IMR-90 (cell line): ENCODE results near the gene TK2. TPM values are rescaled to one million over a fixed set of nuclear protein-coding genes. Genes with fewer than 3 reads are reported as not detected.

Experiments used
- ATAC-seq: fragments of 200-7000 bp; cut with Tn5 transposase; 2 replicates; pipeline ENCODE4 v1.9.1; 2020; ENCODE audit warnings: low read depth, mild to moderate bottlenecking, moderate library complexity
- BruUV-seq: library from RNA; stranded (reverse); fragments of 400-500 nt; replicated peaks from 2 replicates; lab custom pipeline; 2021; lab: Mats Ljungman, UMichigan
- CTCF ChIA-PET: fragments of 300-600 bp; formaldehyde crosslinking; extraction: SDS; loops from one replicate; lab custom pipeline; 2021; ENCODE audit warnings: antibody characterized with exemption; lab: Yijun Ruan, JAX
- POLR2A ChIA-PET: fragments of 300-600 bp; sonication (Branson Sonifier 250); formaldehyde crosslinking; loops from one replicate; lab custom pipeline; 2022; ENCODE audit warnings: antibody characterized with exemption; ENCODE audit not compliant: unreplicated experiment; lab: Charles Lee
- DNase-seq: peaks from one replicate; pipeline ENCODE4 v3.0.0; 2013
- H2AFZ ChIP-seq: replicated peaks from 2 replicates; pipeline ENCODE3; 2013; ENCODE audit warnings: low read length, mild to moderate bottlenecking; ENCODE audit not compliant: poor library complexity
- H2AK5ac ChIP-seq: 2 replicates; pipeline ENCODE4 v1.6.1; 2013; ENCODE audit warnings: low read depth, low read length, inconsistent platforms
- H2AK9ac ChIP-seq: replicated peaks from 2 replicates; pipeline ENCODE3; 2013; ENCODE audit warnings: mild to moderate bottlenecking, low read depth, low read length, moderate library complexity; ENCODE audit not compliant: poor library complexity
- H2BK120ac ChIP-seq: 2 replicates; pipeline ENCODE4 v1.6.1; 2013; ENCODE audit warnings: low read depth, low read length, inconsistent platforms
- H2BK15ac ChIP-seq: 3 replicates; pipeline ENCODE4 v1.6.1; 2013; ENCODE audit warnings: low read depth, low read length, inconsistent platforms
- H2BK20ac ChIP-seq: 2 replicates; pipeline ENCODE4 v1.6.1; 2013; ENCODE audit warnings: low read depth, mild to moderate bottlenecking, inconsistent platforms, low read length, moderate library complexity
- H2BK5ac ChIP-seq: 2 replicates; pipeline ENCODE4 v1.6.1; 2013; ENCODE audit warnings: mild to moderate bottlenecking, low read depth, low read length, inconsistent platforms; ENCODE audit not compliant: poor library complexity, severe bottlenecking
- H3K14ac ChIP-seq: replicated peaks from 2 replicates; pipeline ENCODE4 v1.6.1; 2013; ENCODE audit warnings: low read depth, low read length, inconsistent platforms
- H3K18ac ChIP-seq: 2 replicates; pipeline ENCODE4 v1.6.1; 2013; ENCODE audit warnings: low read depth, low read length, control low read depth
- H3K23ac ChIP-seq: 2 replicates; pipeline ENCODE4 v1.6.1; 2013; ENCODE audit warnings: low read depth, low read length, inconsistent platforms
- H3K27ac ChIP-seq: 2 replicates; pipeline ENCODE4 v1.5.1; 2013; ENCODE audit warnings: mild to moderate bottlenecking, control low read depth, low read length; ENCODE audit not compliant: insufficient read depth
- H3K27me3 ChIP-seq: 2 replicates; pipeline ENCODE4 v1.6.1; 2013; ENCODE audit warnings: low read length; ENCODE audit not compliant: control insufficient read depth, insufficient read depth
- H3K36me3 ChIP-seq: 2 replicates; pipeline ENCODE4 v1.6.1; 2013; ENCODE audit warnings: low read length, mixed read lengths; ENCODE audit not compliant: control insufficient read depth, insufficient read depth
- H3K4ac ChIP-seq: 2 replicates; pipeline ENCODE4 v1.6.1; 2013; ENCODE audit warnings: low read depth, low read length, inconsistent platforms
- H3K4me1 ChIP-seq: 2 replicates; pipeline ENCODE4 v1.6.1; 2013; ENCODE audit warnings: low read length, mixed read lengths; ENCODE audit not compliant: control insufficient read depth, insufficient read depth
- H3K4me2 ChIP-seq: 2 replicates; pipeline ENCODE4 v1.6.1; 2013; ENCODE audit warnings: low read depth, mild to moderate bottlenecking, control low read depth, low read length, moderate library complexity
- H3K4me3 ChIP-seq: 2 replicates; pipeline ENCODE4 v1.5.1; 2013; ENCODE audit warnings: low read depth, mild to moderate bottlenecking, control low read depth, low read length, moderate library complexity; ENCODE audit not compliant: insufficient read depth
- H3K56ac ChIP-seq: 2 replicates; pipeline ENCODE4 v1.6.1; 2013; ENCODE audit warnings: low read length, inconsistent platforms; ENCODE audit not compliant: insufficient read depth; ENCODE audit errors: extremely low read depth
- H3K79me1 ChIP-seq, 2 experiments: 2 replicates each; pipeline ENCODE4 v1.6.1; 2013; ENCODE audit warnings: low read length in 2 of 2, inconsistent platforms in 1 of 2, low read depth in 1 of 2
- H3K9ac ChIP-seq: 2 replicates; pipeline ENCODE4 v1.6.1; 2013; ENCODE audit warnings: low read depth, low read length, control low read depth
- H3K9me1 ChIP-seq: 2 replicates; pipeline ENCODE4 v1.6.1; 2013; ENCODE audit warnings: low read length, inconsistent platforms; ENCODE audit not compliant: insufficient read depth
- H3K9me3 ChIP-seq: 2 replicates; pipeline ENCODE4 v1.6.1; 2013; ENCODE audit warnings: low read length; ENCODE audit not compliant: control insufficient read depth, insufficient read depth
- H4K20me1 ChIP-seq: 2 replicates; pipeline ENCODE4 v1.6.1; 2013; ENCODE audit warnings: low read length, inconsistent platforms; ENCODE audit not compliant: insufficient read depth
- H4K5ac ChIP-seq: 2 replicates; pipeline ENCODE4 v1.6.1; 2013; ENCODE audit warnings: mild to moderate bottlenecking, low read depth, low read length, control low read depth
- H4K8ac ChIP-seq, 2 experiments: 2 replicates each; pipeline ENCODE4 v1.6.1; 2013; ENCODE audit warnings: low read depth in 2 of 2, low read length in 2 of 2, control low read depth in 1 of 2, inconsistent platforms in 1 of 2
- H4K91ac ChIP-seq: 2 replicates; pipeline ENCODE4 v1.6.1; 2013; ENCODE audit warnings: low read depth, low read length, inconsistent platforms; ENCODE audit not compliant: insufficient read depth
- BHLHE40 ChIP-seq: fragments of 150-350 bp; IDR thresholded peaks from 2 replicates; pipeline ENCODE4 v1.6.1; 2016; ENCODE audit warnings: mild to moderate bottlenecking, low read depth, low read length
- MAFK ChIP-seq: IDR thresholded peaks from 2 replicates; pipeline ENCODE4 v1.6.1; 2012; ENCODE audit warnings: low read depth, low read length, improper control_type of control experiment
- MAZ ChIP-seq: IDR thresholded peaks from 2 replicates; pipeline ENCODE4 v1.6.1; 2012; ENCODE audit warnings: low read depth, mild to moderate bottlenecking, low read length, improper control_type of control experiment, moderate library complexity, borderline replicate concordance
- NFE2L2 ChIP-seq: fragments of 150-350 bp; IDR thresholded peaks from 2 replicates; pipeline ENCODE4 v1.6.1; 2016; ENCODE audit warnings: low read depth, mild to moderate bottlenecking, low read length
- RAD21 ChIP-seq: IDR thresholded peaks from 2 replicates; pipeline ENCODE4 v1.6.1; 2012; ENCODE audit warnings: low read length, improper control_type of control experiment
- WGBS, 2 experiments: methylation state at CpG; one replicate each; pipeline versions ENCODE4 v1.1.5 to v1.1.7; 2013; ENCODE audit warnings: missing lambda C conversion rate in 2 of 2; ENCODE audit not compliant: insufficient read length in 1 of 2; ENCODE audit errors: extremely low coverage in 2 of 2; 5-methylcytosine and 5-hydroxymethylcytosine counted together
- dilution Hi-C: fragments of 300-500 bp; cut with HindIII; formaldehyde crosslinking; loops from one replicate; pipeline ENCODE4 v1.14.3; 2018; ENCODE audit warnings: low sequenced_read_pairs; ENCODE audit not compliant: unreplicated experiment
- in situ Hi-C: fragments of 300-500 bp; cut with MboI; formaldehyde crosslinking; loops from 3 replicates; pipeline ENCODE4 v1.14.3; 2019; ENCODE audit warnings: low sequenced_read_pairs, inconsistent platforms, mixed read lengths
- intact Hi-C: fragments of 100-400 bp; cut with micrococcal nuclease; formaldehyde crosslinking; loops from 2 replicates; pipeline ENCODE4 v1.10.0; 2022
- polyA plus RNA-seq, 3 experiments: library from polyadenylated mRNA; depleted of rRNA; stranded (reverse); fragments of >200 nt; gene quantifications; 2 replicates each; pipeline ENCODE4 v1.2.3, GENCODE V29; 2012; ENCODE audit warnings: low replicate concordance in 1 of 3
- total RNA-seq: library from RNA; depleted of rRNA; stranded (reverse); fragments of >200 nt; gene quantifications from 2 replicates; pipeline ENCODE4 v1.2.3, GENCODE V29; 2012
- TF ChIP-seq, protein P1 (sequence below): fragments of 150-350 bp; IDR thresholded peaks from 2 replicates; pipeline ENCODE4 v1.6.1; 2017; ENCODE audit warnings: mild to moderate bottlenecking, antibody characterized with exemption, low read length, low read depth
- TF ChIP-seq, protein P2 (sequence below): fragments of 150-350 bp; IDR thresholded peaks from 2 replicates; pipeline ENCODE4 v1.6.1; 2016; ENCODE audit warnings: low read depth, mild to moderate bottlenecking, low read length, moderate library complexity, borderline replicate concordance

Gene TK2
- total and polyA plus RNA-seq, 2 of the 4 experiments (the other 2 are of a cell fraction), result 14.7 to 16.5 TPM

DNA sequence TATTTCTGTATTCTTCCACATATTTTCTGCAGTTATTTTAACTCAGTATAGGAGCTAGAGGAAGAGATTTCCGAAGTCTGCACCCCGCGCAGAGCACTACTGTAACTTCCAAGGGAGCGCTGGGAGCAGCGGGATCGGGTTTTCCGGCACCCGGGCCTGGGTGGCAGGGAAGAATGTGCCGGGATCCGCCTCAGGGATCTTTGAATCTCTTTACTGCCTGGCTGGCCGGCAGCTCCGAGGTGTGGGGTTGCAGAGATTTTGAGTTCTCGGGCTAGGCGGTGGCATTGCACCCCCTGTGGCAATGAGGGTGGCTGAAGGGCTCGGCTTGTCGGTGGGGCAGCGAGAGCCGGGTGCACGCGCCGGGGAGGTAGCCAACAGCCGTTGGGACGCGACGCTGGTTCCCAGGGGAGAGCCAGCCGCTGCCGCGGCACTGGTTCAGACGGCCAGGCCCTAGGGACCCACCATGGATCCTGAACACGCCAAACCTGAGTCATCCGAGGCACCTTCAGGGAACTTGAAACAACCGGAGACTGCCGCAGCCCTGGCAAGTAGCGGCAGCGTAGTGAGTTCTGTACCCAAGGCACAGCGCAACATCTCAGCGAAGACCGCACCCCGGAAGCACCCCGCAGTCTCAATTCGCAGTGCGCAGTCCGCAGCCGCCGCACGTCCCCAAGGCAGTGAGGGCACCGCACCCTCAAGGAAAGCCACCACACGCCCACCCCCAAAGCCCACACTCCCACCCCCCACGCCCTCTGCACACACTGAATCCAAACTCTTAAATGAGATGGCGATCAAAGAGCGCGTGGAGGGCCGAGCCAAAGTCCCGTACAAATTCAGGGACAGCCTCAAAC is 16.4 kb upstream of the TK2 start, which contains the start of gene CMTM1:
TSS of gene CMTM1 (plus strand) at position 389 of the 851 bp plus-strand sequence. CDS start at position 464, 75 bp downstream.
- no peak within 1 kb of the TSS for H3K23ac ChIP-seq
- no peak within 1 kb of the TSS for H2AK9ac ChIP-seq
- H4K20me1 ChIP-seq, result peaks cover 9% of the 10 kb centered on the region; the same call in 1 of the 2 replicates
- ChIA-PET POLR2A (no interaction called here), CTCF (no interaction called here)
- dilution Hi-C loops (no loop called here), in situ Hi-C loops (no loop called here), intact Hi-C loops (no loop called here)
- no peak within 1 kb of the TSS for H3K18ac ChIP-seq
- no peak within 1 kb of the TSS for H3K4ac ChIP-seq
- no peak for ATAC-seq
- peaks cover 8% of the 10 kb centered on the region for H3K4me1 ChIP-seq
- no peak within 1 kb of the TSS for H2BK120ac ChIP-seq
- H2BK20ac ChIP-seq, result no peak within 1 kb of the TSS
- H2BK5ac ChIP-seq, result no peak within 1 kb of the TSS
- H3K4me3 ChIP-seq, result no peak within 1 kb of the TSS
- H2AK5ac ChIP-seq, result no peak within 1 kb of the TSS
- H3K4me2 ChIP-seq, result no peak within 1 kb of the TSS
- no peak for TF ChIP-seq MAFK
- TF ChIP-seq BHLHE40, result no peak
- no peak for TF ChIP-seq RAD21
- TF ChIP-seq, protein P1, sequence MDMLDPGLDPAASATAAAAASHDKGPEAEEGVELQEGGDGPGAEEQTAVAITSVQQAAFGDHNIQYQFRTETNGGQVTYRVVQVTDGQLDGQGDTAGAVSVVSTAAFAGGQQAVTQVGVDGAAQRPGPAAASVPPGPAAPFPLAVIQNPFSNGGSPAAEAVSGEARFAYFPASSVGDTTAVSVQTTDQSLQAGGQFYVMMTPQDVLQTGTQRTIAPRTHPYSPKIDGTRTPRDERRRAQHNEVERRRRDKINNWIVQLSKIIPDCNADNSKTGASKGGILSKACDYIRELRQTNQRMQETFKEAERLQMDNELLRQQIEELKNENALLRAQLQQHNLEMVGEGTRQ, result no peak
- TF ChIP-seq, protein P2, sequence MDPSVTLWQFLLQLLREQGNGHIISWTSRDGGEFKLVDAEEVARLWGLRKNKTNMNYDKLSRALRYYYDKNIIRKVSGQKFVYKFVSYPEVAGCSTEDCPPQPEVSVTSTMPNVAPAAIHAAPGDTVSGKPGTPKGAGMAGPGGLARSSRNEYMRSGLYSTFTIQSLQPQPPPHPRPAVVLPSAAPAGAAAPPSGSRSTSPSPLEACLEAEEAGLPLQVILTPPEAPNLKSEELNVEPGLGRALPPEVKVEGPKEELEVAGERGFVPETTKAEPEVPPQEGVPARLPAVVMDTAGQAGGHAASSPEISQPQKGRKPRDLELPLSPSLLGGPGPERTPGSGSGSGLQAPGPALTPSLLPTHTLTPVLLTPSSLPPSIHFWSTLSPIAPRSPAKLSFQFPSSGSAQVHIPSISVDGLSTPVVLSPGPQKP, result no peak
- TF ChIP-seq NFE2L2, result no peak
- no peak for TF ChIP-seq MAZ
- H2BK15ac ChIP-seq, result no peak within 1 kb of the TSS
- BruUV-seq, result no TSS peak
- H3K36me3 ChIP-seq, result peaks cover 16% of the 10 kb centered on the region
- H4K91ac ChIP-seq, result no peak within 1 kb of the TSS
- no peak within 1 kb of the TSS for H3K9ac ChIP-seq
- 94% methylated on average over 31 of the region's 54 CpGs; no CpG with 5 or more reads in 1 of the 2 experiments for WGBS, 2 experiments
- no peak within 1 kb of the TSS for H4K8ac ChIP-seq
- H3K14ac ChIP-seq, result no peak within 1 kb of the TSS
- H3K56ac ChIP-seq, result no peak within 1 kb of the TSS
- no peak for DNase-seq
- peaks cover 0 to 15% of the 10 kb centered on the region in 2 experiments; a peak in 3 of 4 replicates for H3K79me1 ChIP-seq
- no peak within 1 kb of the TSS for H4K5ac ChIP-seq
- H3K9me1 ChIP-seq, result peaks cover 3% of the 10 kb centered on the region
- no peaks in the 10 kb centered on the region for H3K9me3 ChIP-seq
- H3K27ac ChIP-seq, result no peak within 1 kb of the TSS
- H2AFZ ChIP-seq, result no peak within 1 kb of the TSS
- no peaks in the 10 kb centered on the region for H3K27me3 ChIP-seq
